Neural progenitor cell (in vitro differentiated cells): ENCODE results near the gene STIM1. TPM values are rescaled to one million over a fixed set of nuclear protein-coding genes. Genes with fewer than 3 reads are reported as not detected.

Experiments
- DNase-seq: peaks from one replicate; pipeline ENCODE4 v3.0.0-alpha.2; 2016; ENCODE audit warnings: low spot score
- H2AFZ ChIP-seq: fragments of 200-600 bp; sonication (generic); replicated peaks from 2 replicates; pipeline ENCODE4 v1.6.1; 2016; ENCODE audit warnings: antibody characterized with exemption
- H3F3A ChIP-seq: fragments of 200-600 bp; sonication (generic); 2 replicates; pipeline ENCODE4 v1.6.1; 2016; ENCODE audit warnings: antibody characterized with exemption, low read depth
- H3K27ac ChIP-seq: fragments of 200-600 bp; sonication (generic); 2 replicates; pipeline ENCODE4 v1.5.1; 2016; ENCODE audit warnings: mild to moderate bottlenecking
- H3K27me3 ChIP-seq: fragments of 200-600 bp; sonication (generic); 2 replicates; pipeline ENCODE4 v1.6.1; 2016; ENCODE audit warnings: mild to moderate bottlenecking, moderate library complexity
- H3K36me3 ChIP-seq: fragments of 200-600 bp; sonication (generic); 2 replicates; pipeline ENCODE4 v1.5.1; 2016
- H3K4me1 ChIP-seq: fragments of 200-600 bp; sonication (generic); 2 replicates; pipeline ENCODE4 v1.6.1; 2016; ENCODE audit warnings: mixed run types
- H3K4me2 ChIP-seq: fragments of 200-600 bp; sonication (generic); 2 replicates; pipeline ENCODE4 v1.6.1; 2016
- H3K4me3 ChIP-seq: fragments of 200-600 bp; sonication (generic); 2 replicates; pipeline ENCODE4 v1.5.1; 2016
- H3K79me2 ChIP-seq: fragments of 200-600 bp; sonication (generic); 2 replicates; pipeline ENCODE4 v1.6.1; 2016; ENCODE audit warnings: low read depth
- H3K9ac ChIP-seq: fragments of 200-600 bp; sonication (generic); 2 replicates; pipeline ENCODE4 v1.6.1; 2016
- H3K9me3 ChIP-seq: fragments of 200-600 bp; sonication (generic); 2 replicates; pipeline ENCODE4 v1.5.1; 2016; ENCODE audit warnings: low read depth
- H4K20me1 ChIP-seq: fragments of 200-600 bp; sonication (generic); 2 replicates; pipeline ENCODE4 v1.6.1; 2016; ENCODE audit warnings: low read depth
- H3K27ac Mint-ChIP-seq: 3 replicates; pipeline ENCODE4 v1.8.0; 2021; ENCODE audit warnings: mixed read lengths
- H3K27me3 Mint-ChIP-seq: 2 replicates; pipeline ENCODE4 v1.8.0; 2022; ENCODE audit warnings: low read depth, mild to moderate bottlenecking, inconsistent platforms, moderate library complexity, mixed read lengths; ENCODE audit not compliant: insufficient read depth
- H3K36me3 Mint-ChIP-seq: 3 replicates; pipeline ENCODE4 v1.8.0; 2021; ENCODE audit warnings: mixed read lengths
- H3K4me1 Mint-ChIP-seq: 3 replicates; pipeline ENCODE4 v1.8.0; 2021; ENCODE audit warnings: mixed read lengths
- H3K4me3 Mint-ChIP-seq: 3 replicates; pipeline ENCODE4 v1.8.0; 2021; ENCODE audit warnings: mild to moderate bottlenecking, moderate library complexity, mixed read lengths
- H3K9me3 Mint-ChIP-seq: 3 replicates; pipeline ENCODE4 v1.8.0; 2020; ENCODE audit warnings: mixed read lengths
- CTCF ChIP-seq: fragments of 200-600 bp; sonication (generic); IDR thresholded peaks from 2 replicates; pipeline ENCODE4 v1.5.1; 2017; ENCODE audit warnings: antibody characterized with exemption, mild to moderate bottlenecking
- EZH2 ChIP-seq: fragments of 200-600 bp; sonication (generic); IDR thresholded peaks from 2 replicates; pipeline ENCODE4 v1.6.1; 2017; ENCODE audit warnings: antibody characterized with exemption, mild to moderate bottlenecking, moderate library complexity
- EZH2phosphoT487 ChIP-seq: fragments of 200-600 bp; sonication (generic); IDR thresholded peaks from 2 replicates; pipeline ENCODE4 v1.6.1; 2017; ENCODE audit warnings: antibody characterized with exemption
- total RNA-seq: library from RNA; depleted of rRNA; stranded (reverse); fragments of >200 nt; gene quantifications from 2 replicates; pipeline ENCODE4 v1.2.3, GENCODE V29; 2015; ENCODE audit warnings: low replicate concordance

Gene STIM1
- total RNA-seq, 1 donor from 2014 or later = 18.9 TPM

GRCh38 chr11:4064278-4064955 is 209.0 kb downstream of the STIM1 start:
- no peak for DNase-seq
- Histone ChIP-seq H3K36me3 (no peaks in the 10 kb centered on the region), H3K79me2 (no peaks in the 10 kb centered on the region), H4K20me1 (no peaks in the 10 kb centered on the region), H2AFZ (no peak overlapping the region), H3K4me1 (no peaks in the 10 kb centered on the region), H3F3A (no peaks in the 10 kb centered on the region), H3K27me3 (no peaks in the 10 kb centered on the region), H3K4me2 (no peak overlapping the region), H3K27ac (no peak overlapping the region), H3K4me3 (no peak overlapping the region), H3K9ac (no peak overlapping the region), H3K9me3 (no peaks in the 10 kb centered on the region)
- Mint-ChIP-seq H3K36me3 (no peaks in the 10 kb centered on the region), H3K9me3 (no peaks in the 10 kb centered on the region), H3K27ac (no peak overlapping the region), H3K4me3 (no peak overlapping the region), H3K27me3 (no peaks in the 10 kb centered on the region), H3K4me1 (no peaks in the 10 kb centered on the region)
- TF ChIP-seq EZH2phosphoT487 (no peak), EZH2 (no peak), CTCF (no peak)

GRCh38 chr11:4065086-4065485 is 209.6 kb downstream of the STIM1 start:
- Histone ChIP-seq H3K9me3 (no peaks in the 10 kb centered on the region), H3K27ac (no peak overlapping the region), H3K27me3 (no peaks in the 10 kb centered on the region), H3K4me1 (no peaks in the 10 kb centered on the region), H3K36me3 (no peaks in the 10 kb centered on the region), H3K9ac (no peak overlapping the region), H3F3A (no peaks in the 10 kb centered on the region), H4K20me1 (no peaks in the 10 kb centered on the region), H3K4me2 (no peak overlapping the region), H2AFZ (no peak overlapping the region), H3K4me3 (no peak overlapping the region), H3K79me2 (no peaks in the 10 kb centered on the region)
- DNase-seq = no peak
- TF ChIP-seq CTCF = no peak
- TF ChIP-seq EZH2 = no peak
- no peak for TF ChIP-seq EZH2phosphoT487
- Mint-ChIP-seq H3K36me3 (no peaks in the 10 kb centered on the region), H3K4me1 (no peaks in the 10 kb centered on the region), H3K27ac (no peak overlapping the region), H3K9me3 (no peaks in the 10 kb centered on the region), H3K4me3 (no peak overlapping the region), H3K27me3 (no peaks in the 10 kb centered on the region)

GRCh38 chr11:4065601-4066377 is 210.3 kb downstream of the STIM1 start:
- Mint-ChIP-seq H3K27ac (no peak overlapping the region), H3K27me3 (no peaks in the 10 kb centered on the region), H3K36me3 (no peaks in the 10 kb centered on the region), H3K9me3 (no peaks in the 10 kb centered on the region), H3K4me3 (no peak overlapping the region), H3K4me1 (no peaks in the 10 kb centered on the region)
- Histone ChIP-seq H3F3A (no peaks in the 10 kb centered on the region), H3K4me2 (no peak overlapping the region), H2AFZ (no peak overlapping the region), H3K36me3 (no peaks in the 10 kb centered on the region), H3K4me1 (no peaks in the 10 kb centered on the region), H3K27me3 (no peaks in the 10 kb centered on the region), H3K79me2 (no peaks in the 10 kb centered on the region), H3K9me3 (no peaks in the 10 kb centered on the region), H3K9ac (no peak overlapping the region), H3K27ac (no peak overlapping the region), H4K20me1 (no peaks in the 10 kb centered on the region), H3K4me3 (no peak overlapping the region)
- DNase-seq = no peak
- no peak for TF ChIP-seq CTCF
- no peak for TF ChIP-seq EZH2
- TF ChIP-seq EZH2phosphoT487 = no peak
